Measurements from ENCODE around the gene APBA1.

APBA1 gene

GRCh38 chr9:69574057-69574456 lies 98.1 kb downstream of the APBA1 start:
- no peak for DNase-seq

- no peak for DNase-seq
These were observed 98.5 kb downstream of the APBA1 start for GRCh38 chr9:69573651-69574050.

DNA sequence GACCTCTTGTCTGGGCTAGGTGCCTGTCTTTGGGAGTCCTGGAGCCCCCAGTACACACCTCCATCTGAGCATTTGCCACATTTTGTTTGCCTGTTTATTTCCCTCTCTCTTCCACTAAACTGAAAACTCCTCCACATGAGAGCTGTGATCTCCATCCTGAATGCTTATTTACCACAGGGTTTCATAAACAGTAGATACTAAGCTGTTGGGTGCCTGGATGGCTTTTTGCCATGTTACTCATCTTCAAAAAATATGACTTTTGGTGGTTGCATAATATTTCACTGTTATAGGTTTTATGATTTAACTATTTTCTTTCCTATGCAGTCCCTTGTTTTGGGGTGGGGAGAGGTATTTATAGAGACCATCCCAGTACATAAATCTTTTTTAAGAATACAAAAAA lies 99.6 kb downstream of the APBA1 start:
- no peak for DNase-seq

DNA sequence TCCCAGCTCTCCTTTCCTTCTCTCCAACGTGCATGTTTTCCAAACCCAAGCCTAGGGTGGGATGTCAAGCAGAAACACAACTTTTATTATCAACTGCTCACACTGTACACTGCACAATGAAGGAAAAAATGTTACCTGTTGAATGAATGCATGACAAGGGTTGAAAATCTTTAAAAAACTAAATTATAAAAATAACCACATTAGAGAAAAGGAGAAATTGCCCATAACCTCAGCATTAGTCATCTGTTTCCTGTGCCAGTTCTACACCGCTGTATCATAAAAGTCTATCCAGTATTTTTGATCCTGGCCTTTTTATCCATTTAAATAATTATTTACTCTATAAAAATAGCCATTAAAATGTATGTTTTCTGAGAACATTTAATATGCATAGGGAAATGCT lies 101.1 kb downstream of the APBA1 start:
- DNase-seq, result no peak

DNA sequence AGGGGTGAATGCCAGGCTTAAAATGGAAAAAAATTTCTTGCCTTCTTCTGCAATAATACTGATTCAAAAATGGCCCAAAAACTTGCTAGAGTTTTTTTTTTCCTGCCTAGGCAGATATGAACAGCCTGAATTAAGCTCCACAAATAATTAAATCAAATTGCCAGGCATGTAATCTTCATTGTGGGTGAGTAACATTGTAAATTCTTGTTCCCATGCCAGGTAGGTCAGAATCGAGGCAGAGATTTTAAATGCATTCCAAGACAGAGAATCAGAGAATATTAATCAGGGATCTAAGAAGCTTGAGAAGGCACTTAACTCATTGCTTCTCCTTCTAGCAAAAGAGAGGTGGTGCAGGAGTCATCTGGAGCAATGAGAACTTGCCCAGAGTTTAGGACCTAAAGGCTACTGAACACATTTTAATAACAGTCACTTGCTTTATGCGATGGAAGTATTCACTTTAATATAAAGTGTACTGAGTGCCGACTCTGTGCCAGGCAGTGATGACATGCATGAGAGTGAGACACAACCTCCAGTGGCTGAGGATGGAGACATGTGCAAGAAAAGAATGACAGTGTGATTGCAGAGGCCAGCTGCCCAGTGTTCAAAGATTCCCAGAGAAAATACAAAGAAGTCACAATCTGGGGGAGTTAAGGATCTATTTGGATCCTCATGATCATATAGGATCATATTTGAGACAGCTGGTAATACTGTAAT lies 102.3 kb downstream of the APBA1 start:
- DNase-seq, result no peak

GRCh38 chr9:69564557-69564956 lies 107.6 kb downstream of the APBA1 start:
- DNase-seq, result no peak

DNA sequence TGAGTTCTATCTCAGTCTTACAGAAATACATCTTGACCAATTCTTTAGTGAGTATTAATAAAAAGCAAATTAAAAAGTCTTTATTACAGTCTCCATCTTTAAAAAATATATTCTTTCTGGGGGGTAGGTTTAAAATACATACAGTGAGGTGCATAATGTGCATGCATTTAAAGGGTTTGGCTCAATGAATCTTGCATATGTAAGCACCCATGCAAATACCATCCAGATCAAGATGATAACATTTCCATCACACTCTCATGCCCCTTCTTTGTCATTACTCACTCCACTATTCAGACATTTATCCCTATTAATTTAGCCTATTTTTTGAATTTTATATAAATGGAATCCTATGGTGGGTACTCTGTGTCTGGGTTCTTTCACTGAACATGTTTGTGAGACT lies 113.0 kb downstream of the APBA1 start:
- DNase-seq, result no peak

GRCh38 chr9:69556707-69557106 lies 115.5 kb downstream of the APBA1 start:
- no peak for DNase-seq

GRCh38 chr9:69555802-69556201 lies 116.4 kb downstream of the APBA1 start:
- no peak for DNase-seq

DNA sequence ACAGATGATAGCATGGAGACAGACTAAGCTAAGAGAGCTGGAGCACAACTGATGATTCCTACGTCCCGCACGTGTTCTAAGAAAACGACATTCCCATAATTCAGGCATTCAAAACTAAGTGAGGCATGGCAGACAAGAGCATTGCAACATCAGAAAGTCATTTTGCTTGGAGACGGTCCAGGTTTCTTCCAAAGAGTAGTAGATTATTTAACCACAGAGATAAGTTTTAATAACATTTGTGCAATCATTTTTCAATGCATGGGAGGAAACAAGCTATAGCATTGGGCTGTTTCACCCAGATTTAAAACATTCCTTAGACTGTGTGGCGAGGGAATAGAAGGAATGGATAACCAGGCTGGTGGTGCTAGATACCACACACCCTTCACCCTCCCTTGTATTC lies 117.2 kb downstream of the APBA1 start:
- peak; percentile 4 for DNase-seq

- peak; percentile 20 for DNase-seq
These were observed 122.6 kb downstream of the APBA1 start for GRCh38 chr9:69549310-69550202.

DNA sequence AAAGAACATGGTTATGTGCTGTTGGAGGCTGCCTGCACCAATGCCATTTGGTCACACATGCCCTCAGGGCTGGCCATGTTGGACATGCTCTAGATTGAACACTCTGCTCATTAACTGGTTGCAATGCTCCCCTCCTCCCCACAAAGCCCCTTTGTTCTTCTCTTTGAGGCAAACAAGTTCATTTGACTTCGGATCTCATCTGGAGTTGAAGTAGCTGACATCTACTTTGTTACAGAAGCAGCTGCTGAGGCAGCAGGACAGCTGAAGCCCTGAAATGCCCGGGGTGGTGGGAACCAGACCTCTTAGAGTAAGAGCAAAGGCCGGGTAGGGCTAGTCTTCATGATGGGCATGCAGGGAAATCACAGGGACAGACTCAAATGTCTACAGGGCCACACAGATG lies 123.5 kb downstream of the APBA1 start:
- no peak for DNase-seq

DNA sequence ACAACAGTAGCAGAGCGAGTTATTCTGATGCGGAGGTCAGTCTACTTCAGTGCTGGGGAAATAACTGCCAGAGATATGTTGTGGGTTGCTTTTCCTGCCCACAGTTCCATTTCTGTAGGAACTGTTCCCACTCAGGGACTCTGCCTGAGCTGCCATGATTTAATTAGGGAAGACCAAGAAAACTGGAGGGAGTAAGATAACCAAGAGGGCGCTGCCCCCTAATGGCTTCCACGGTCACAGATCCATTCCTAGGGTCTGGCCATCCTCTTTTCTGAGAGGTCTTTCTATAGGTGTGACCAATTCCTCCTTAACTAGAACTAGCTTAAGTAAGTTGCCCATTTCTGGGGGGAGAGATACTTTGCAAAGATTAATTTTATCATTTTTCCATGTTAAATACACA lies 125.9 kb downstream of the APBA1 start:
- no peak for DNase-seq

- DNase-seq, result peak; percentile 92
These were observed 129.0 kb downstream of the APBA1 start for GRCh38 chr9:69542942-69543704.

- peak; percentile 23 for DNase-seq
These were observed 130.1 kb downstream of the APBA1 start for GRCh38 chr9:69542058-69542457.

- DNase-seq, result no peak
These were observed 136.3 kb downstream of the APBA1 start for GRCh38 chr9:69535911-69536310.

DNA sequence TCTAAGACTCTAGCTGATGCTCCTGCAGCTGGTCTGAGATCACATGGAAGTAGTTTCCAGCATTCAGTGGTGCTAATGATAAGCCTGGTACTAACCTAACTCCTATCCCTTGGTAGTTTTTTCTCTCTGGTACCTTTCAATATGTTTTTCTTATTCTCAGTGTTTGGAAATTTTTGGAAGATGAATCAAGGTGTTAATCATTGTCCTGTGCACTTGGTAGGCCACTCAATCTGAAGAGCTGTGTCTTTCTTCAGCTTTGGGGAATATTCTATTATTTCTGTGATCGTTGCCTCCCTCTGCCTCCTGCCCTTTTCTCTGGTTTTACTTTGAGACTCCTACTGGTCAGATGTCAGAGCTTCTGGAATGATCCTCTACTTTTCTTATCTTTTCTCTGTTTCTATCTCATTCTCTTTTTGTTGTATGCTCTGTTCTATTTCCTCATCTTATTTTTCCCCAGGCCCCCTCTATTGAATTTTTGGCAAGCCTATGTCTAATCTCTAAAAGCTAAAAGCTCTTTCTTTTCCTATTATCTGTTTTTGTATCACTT lies 136.8 kb downstream of the APBA1 start:
- no peak for DNase-seq

- no peak for DNase-seq
These were observed 139.8 kb downstream of the APBA1 start for GRCh38 chr9:69532396-69532795.

DNA sequence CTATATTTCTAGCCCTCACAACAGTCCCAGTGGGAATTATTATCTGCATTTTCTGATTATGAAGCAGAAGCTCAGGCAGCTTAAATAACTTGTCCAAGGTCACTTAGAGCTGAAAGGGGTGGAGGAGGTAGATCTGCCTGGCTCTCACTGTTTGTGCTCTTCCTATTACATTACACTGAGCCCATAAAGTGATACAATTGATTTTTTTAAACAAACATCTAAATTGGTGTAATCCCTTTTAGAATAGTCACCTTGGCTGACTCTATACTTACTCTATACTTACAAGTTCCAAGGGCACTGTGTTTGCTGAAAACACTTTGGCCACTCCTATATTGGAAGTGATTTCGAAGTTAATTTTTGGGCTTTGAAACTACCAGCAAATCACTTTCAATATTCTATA lies 144.7 kb downstream of the APBA1 start:
- no peak for DNase-seq

GRCh38 chr9:69526699-69527098 lies 145.5 kb downstream of the APBA1 start:
- DNase-seq, result no peak

- no peak for DNase-seq
These were observed 152.5 kb downstream of the APBA1 start for GRCh38 chr9:69519470-69520240.
